ENCODE data around the gene SNX11. TPM values are rescaled to one million over a fixed set of nuclear protein-coding genes. Genes with fewer than 3 reads are reported as not detected.

The SNX11 gene
- total and polyA plus RNA-seq, 9 of the 15 experiments (the other 6 are each of a cell fraction or from before 2014, with no cell fraction given), result 12.4 to 24.0 (median 16.8) TPM

GRCh38 chr17:48148854-48149786 lies 41.6 kb downstream of the SNX11 start (continued):
- TF ChIP-seq PBX2 (CRISPR knock-in tag; IDR thresholded peaks at IDR 0.05; ENCODE audit: low read depth) (no peak), PBX2 (tag; conservative IDR thresholded peaks at IDR 0.05; ENCODE audit: low read depth) (no peak), FOXA3 (CRISPR knock-in tag; conservative IDR thresholded peaks at IDR 0.05 in 1 of 2, IDR thresholded peaks at IDR 0.05 in 1 of 2) (no peak), NR2C2 (CRISPR knock-in tag; IDR thresholded peaks at IDR 0.05) (no peak), NR2C2 (tag; IDR thresholded peaks at IDR 0.05) (peak; percentile 80)

Data from K562 (cell line).